GM12865 (cell line): Measurements from ENCODE around the gene ARID3A.

ENCODE experiments used
- DNase-seq: peaks from one replicate; pipeline ENCODE4 v3.0.0; 2010; ENCODE audit warnings: low read depth
- H3K4me3 ChIP-seq: 2 replicates; pipeline ENCODE4 v1.5.1; 2011; ENCODE audit warnings: mild to moderate bottlenecking, low read depth, low read length, control low read depth
- TF ChIP-seq, protein P1 (sequence below): IDR thresholded peaks from 2 replicates; pipeline ENCODE4 v1.5.1; 2011; ENCODE audit warnings: low read length, control low read depth, low read depth, inconsistent platforms; ENCODE audit not compliant: insufficient read depth; ENCODE audit errors: missing control alignments

The ARID3A gene

DNA sequence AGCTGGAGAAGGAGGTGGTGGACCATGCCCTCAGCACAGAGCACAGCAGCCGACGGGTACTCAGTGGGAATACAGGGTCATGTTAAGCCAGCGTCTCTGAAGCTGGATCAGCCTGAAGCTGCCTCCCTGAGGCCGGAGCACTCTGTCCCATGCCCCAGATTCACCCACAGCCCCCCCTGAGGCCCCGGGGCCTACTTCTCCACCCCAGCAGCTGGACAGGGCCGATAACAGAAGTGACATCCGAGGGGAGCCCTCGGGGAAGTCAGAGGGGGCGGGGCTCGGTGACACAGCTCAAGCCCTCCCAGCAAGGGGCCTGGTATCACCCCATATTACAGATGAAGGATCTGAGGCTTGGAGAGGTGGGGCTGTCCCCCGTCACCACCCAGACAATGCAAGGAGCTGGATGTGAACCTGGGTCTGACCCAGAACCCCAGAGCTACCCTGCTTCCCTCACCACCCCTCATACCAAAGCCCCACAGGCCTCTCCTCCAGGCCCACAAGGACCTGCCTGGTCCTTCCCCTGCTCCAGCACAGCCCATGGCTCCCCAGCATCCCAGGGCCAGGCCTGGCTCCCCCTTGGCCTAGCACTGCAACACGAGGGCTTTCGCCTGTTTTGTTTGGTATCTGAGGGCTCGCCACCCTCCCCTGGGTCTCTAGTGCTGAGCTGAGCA, 18.5 kb upstream of the ARID3A start:
- TF ChIP-seq, protein P1, sequence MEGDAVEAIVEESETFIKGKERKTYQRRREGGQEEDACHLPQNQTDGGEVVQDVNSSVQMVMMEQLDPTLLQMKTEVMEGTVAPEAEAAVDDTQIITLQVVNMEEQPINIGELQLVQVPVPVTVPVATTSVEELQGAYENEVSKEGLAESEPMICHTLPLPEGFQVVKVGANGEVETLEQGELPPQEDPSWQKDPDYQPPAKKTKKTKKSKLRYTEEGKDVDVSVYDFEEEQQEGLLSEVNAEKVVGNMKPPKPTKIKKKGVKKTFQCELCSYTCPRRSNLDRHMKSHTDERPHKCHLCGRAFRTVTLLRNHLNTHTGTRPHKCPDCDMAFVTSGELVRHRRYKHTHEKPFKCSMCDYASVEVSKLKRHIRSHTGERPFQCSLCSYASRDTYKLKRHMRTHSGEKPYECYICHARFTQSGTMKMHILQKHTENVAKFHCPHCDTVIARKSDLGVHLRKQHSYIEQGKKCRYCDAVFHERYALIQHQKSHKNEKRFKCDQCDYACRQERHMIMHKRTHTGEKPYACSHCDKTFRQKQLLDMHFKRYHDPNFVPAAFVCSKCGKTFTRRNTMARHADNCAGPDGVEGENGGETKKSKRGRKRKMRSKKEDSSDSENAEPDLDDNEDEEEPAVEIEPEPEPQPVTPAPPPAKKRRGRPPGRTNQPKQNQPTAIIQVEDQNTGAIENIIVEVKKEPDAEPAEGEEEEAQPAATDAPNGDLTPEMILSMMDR, result no peak
- H3K4me3 ChIP-seq, result no peak overlapping the region
- peak; percentile 64 for DNase-seq

- TF ChIP-seq, protein P1, result no peak
- H3K4me3 ChIP-seq, result peak overlapping the region; percentile 43
- DNase-seq, result no peak
Measured at GRCh38 chr19:911197-912033, 14.4 kb upstream of the ARID3A start.

- H3K4me3 ChIP-seq, result peak overlapping the region; percentile 82
- peak; percentile 51 for DNase-seq
- TF ChIP-seq, protein P1, result no peak
Measured at GRCh38 chr19:912181-913079, 13.4 kb upstream of the ARID3A start.

DNA sequence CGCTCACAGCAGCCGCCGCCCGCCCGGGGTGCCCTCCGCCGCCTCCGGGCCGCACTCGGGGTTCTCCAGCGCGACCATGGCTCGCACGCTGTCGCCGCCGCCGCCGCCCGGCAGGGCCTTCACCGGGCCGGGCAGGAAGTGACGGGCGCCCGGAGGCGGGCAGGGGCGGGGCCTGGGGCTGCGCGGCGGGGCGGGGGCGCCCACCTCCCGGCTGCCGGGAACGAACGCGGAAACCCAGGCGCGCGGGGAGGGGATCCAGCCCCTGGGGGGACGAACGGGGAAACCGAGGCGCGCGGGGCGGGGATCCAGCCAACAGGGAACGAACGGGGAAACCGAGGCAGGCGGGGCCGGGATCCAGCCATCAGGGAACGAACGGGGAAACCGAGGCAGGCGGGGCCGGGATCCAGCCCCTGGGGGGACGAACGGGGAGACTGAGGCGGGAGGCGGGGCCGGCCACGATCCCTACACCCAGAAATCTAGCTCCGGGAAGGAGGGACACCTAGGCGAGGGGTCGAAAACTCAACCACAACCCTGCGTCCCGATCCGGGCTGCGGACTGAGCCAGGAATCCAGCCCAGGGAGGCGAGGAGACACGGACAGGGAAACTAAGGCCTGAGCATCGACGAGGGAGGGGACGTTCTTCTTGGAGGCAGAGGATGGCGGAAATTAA, 12.6 kb upstream of the ARID3A start, which contains the start of gene R3HDM4:
R3HDM4 (minus strand) TSS at position 140 of the 669 bp plus-strand sequence; CDS start at position 78, 62 bp downstream.
- TF ChIP-seq, protein P1, result no peak
- H3K4me3 ChIP-seq, result peak within 1 kb of the TSS; percentile 87
- peak; percentile 82 for DNase-seq

DNA sequence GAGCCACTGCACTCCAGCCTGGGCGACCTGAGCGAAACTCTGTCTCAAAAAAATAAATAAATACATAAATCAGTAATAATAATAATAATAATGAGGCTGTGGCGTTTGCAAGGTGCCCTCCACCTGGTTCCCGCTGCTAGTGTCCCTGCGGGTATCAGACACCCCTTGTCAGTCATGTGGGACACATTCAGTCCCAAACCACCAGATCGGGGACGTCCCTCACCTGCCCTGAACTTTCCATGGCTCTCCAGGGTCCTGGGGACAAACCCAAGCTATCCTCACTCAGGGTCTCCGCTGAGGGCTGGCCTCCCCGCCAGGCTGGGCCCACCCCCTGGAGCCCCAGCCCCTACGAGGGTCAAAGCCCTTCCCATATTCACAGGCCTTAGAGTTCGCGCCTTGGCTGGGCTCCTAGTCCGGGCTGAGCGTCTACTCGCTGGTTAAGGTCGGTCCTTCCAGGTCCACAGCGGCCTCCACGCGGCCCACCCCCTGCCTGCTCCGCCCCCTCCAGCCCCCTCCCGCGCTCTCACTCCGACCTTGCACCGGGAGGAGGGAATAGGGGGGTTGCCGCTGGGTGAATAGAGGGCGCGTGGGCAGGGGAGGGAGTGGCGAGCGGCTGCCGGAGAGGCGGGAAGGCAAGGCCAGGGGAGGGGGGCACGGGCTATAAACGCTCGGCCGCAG, 9.1 kb upstream of the ARID3A start:
- DNase-seq, result no peak
- TF ChIP-seq, protein P1, result no peak
- H3K4me3 ChIP-seq, result no peak overlapping the region
